ENCODE measurements around the gene CNTNAP2.

Gene CNTNAP2

DNA sequence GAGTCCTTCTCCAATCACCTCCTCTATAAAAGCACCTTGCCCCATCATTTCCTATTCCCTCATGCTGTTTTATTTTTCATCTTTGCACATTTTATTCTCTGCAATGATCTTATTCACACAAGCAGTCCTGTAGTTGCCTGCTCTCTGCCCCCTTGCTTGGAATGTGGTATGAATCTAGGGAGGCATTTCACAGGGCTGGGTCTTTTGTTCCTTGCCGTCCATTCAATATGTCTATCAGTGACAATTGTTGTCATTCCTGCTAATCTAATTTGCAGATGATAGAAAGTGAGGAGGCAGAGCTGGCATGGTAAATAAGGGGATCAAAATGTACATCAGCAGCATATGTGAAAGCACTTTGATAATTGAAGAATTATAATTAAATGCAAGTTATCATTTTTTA lies 2227.8 kb downstream of the CNTNAP2 start:
- Histone ChIP-seq H3K36me3 (ENCODE audit: control insufficient read depth in 2 of 2, insufficient read depth in 1 of 2, low read length in 2 of 2) (no peaks in the 10 kb centered on the region), H3K9me3 (ENCODE audit: control insufficient read depth, insufficient read depth, low read depth, low read length) (no peaks in the 10 kb centered on the region), H3K4me3 (ENCODE audit: low read depth, low read length) (no peak overlapping the region), H3K27ac (ENCODE audit: extremely low read depth, low read depth, low read length) (no peak overlapping the region), H3K4me1 (ENCODE audit: control insufficient read depth, insufficient read depth, low read length) (no peaks in the 10 kb centered on the region)
- TF ChIP-seq KLF9 (tag by site-specific recombination; IDR thresholded peaks at IDR 0.05; ENCODE audit: low read depth) (no peak), ZNF837 (tag by site-specific recombination; IDR thresholded peaks at IDR 0.05) (no peak), ELK4 (IDR thresholded peaks at IDR 0.05; ENCODE audit: borderline replicate concordance, low read depth, low read length) (no peak), ZNF423 (tag by site-specific recombination; IDR thresholded peaks at IDR 0.05) (no peak), ZSCAN4 (tag by site-specific recombination; IDR thresholded peaks at IDR 0.05) (no peak), ZNF623 (tag by site-specific recombination; IDR thresholded peaks at IDR 0.05) (no peak), SP3 (tag by site-specific recombination; IDR thresholded peaks at IDR 0.05) (no peak), SP7 (tag by site-specific recombination; IDR thresholded peaks at IDR 0.05) (no peak), ZNF175 (tag by site-specific recombination; IDR thresholded peaks at IDR 0.05) (no peak)
- TF ChIP-seq, protein P1, sequence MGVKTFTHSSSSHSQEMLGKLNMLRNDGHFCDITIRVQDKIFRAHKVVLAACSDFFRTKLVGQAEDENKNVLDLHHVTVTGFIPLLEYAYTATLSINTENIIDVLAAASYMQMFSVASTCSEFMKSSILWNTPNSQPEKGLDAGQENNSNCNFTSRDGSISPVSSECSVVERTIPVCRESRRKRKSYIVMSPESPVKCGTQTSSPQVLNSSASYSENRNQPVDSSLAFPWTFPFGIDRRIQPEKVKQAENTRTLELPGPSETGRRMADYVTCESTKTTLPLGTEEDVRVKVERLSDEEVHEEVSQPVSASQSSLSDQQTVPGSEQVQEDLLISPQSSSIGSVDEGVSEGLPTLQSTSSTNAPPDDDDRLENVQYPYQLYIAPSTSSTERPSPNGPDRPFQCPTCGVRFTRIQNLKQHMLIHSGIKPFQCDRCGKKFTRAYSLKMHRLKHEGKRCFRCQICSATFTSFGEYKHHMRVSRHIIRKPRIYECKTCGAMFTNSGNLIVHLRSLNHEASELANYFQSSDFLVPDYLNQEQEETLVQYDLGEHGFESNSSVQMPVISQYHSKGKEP (tag by site-specific recombination; IDR thresholded peaks at IDR 0.05), result no peak
- POLR2A ChIA-PET, result no interaction called here
- CTCF ChIA-PET, result no interaction called here

DNA sequence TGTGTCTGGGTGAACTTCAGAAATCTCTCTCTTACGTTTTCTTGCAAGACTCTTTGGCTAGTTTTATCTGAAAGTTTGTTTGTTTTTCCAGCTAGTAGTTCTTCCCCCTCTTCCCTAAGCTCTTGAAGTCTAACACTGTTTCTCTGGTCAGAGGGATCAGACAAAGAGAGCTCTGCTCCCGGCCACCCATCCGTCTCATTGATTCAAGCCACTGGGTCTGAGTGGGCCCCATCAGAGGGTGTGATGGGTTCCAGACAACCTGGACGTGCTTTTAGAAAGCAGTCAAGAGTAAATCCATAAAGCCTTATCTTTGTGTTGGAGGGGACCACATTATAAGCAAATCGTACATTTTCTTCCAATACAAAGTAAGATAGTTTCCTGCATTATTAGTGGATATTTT lies 2231.4 kb downstream of the CNTNAP2 start:
- Histone ChIP-seq H3K9me3 (ENCODE audit: control insufficient read depth, insufficient read depth, low read depth, low read length) (no peaks in the 10 kb centered on the region), H3K27ac (ENCODE audit: extremely low read depth, low read depth, low read length) (no peak overlapping the region), H3K36me3 (ENCODE audit: control insufficient read depth in 2 of 2, insufficient read depth in 1 of 2, low read length in 2 of 2) (no peaks in the 10 kb centered on the region), H3K4me3 (ENCODE audit: low read depth, low read length) (no peak overlapping the region), H3K4me1 (ENCODE audit: control insufficient read depth, insufficient read depth, low read length) (no peaks in the 10 kb centered on the region)
- ChIA-PET POLR2A (no interaction called here), CTCF (interaction anchor here (0.5 to 0.6 kb wide), 2 partner anchors 35 to 75 kb away, joined by 3 to 4 read pairs; no protein-coding TSS in a partner anchor)
- TF ChIP-seq OSR2 (tag by site-specific recombination; IDR thresholded peaks at IDR 0.05) (no peak), ZNF514 (tag by site-specific recombination; IDR thresholded peaks at IDR 0.05) (no peak), GLI2 (tag by site-specific recombination; IDR thresholded peaks at IDR 0.05; ENCODE audit: borderline replicate concordance, low read depth) (no peak), ZNF10 (tag by site-specific recombination; IDR thresholded peaks at IDR 0.05) (no peak), ZNF837 (tag by site-specific recombination; IDR thresholded peaks at IDR 0.05) (no peak), ZNF707 (tag by site-specific recombination; IDR thresholded peaks at IDR 0.05) (no peak), ZNF169 (tag by site-specific recombination; IDR thresholded peaks at IDR 0.05) (no peak), MZF1 (tag by site-specific recombination; IDR thresholded peaks at IDR 0.05; ENCODE audit: borderline replicate concordance) (no peak), ZNF2 (tag by site-specific recombination; IDR thresholded peaks at IDR 0.05) (no peak)
- TF ChIP-seq, protein P2, sequence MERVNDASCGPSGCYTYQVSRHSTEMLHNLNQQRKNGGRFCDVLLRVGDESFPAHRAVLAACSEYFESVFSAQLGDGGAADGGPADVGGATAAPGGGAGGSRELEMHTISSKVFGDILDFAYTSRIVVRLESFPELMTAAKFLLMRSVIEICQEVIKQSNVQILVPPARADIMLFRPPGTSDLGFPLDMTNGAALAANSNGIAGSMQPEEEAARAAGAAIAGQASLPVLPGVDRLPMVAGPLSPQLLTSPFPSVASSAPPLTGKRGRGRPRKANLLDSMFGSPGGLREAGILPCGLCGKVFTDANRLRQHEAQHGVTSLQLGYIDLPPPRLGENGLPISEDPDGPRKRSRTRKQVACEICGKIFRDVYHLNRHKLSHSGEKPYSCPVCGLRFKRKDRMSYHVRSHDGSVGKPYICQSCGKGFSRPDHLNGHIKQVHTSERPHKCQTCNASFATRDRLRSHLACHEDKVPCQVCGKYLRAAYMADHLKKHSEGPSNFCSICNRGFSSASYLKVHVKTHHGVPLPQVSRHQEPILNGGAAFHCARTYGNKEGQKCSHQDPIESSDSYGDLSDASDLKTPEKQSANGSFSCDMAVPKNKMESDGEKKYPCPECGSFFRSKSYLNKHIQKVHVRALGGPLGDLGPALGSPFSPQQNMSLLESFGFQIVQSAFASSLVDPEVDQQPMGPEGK (tag by site-specific recombination; IDR thresholded peaks at IDR 0.05), result no peak
